Left colon (tissue), 2 donors: ENCODE data around the gene TSSK1B. TPM values are rescaled to one million over a fixed set of nuclear protein-coding genes. Genes with fewer than 3 reads are reported as not detected.
"Not testable (repeated sequence)": the region's sequence is repeated elsewhere in the genome, so short reads cannot be mapped to it uniquely, and the experiment has no call there.

Experiments
- ATAC-seq: fragments of 200-7000 bp; cut with Tn5 transposase; one replicate; pipeline ENCODE4 v1.9.1; 2020; ENCODE audit warnings: mild to moderate bottlenecking, moderate library complexity
- DNase-seq, 2 donors: peaks; one replicate each; pipeline ENCODE4 v3.0.0-alpha.2; 2020
- intact Hi-C, 2 donors: fragments of 100-400 bp; cut with DNase I in 1 of 2; cut with micrococcal nuclease in 1 of 2; formaldehyde crosslinking; loops; one replicate each; pipeline versions ENCODE4 v1.11.2 to v1.14.0; 2022; cut with DNase I, micrococcal nuclease
- total RNA-seq, 2 donors: library from RNA; stranded (reverse); fragmentation: NEBNext Ultra II Directional; extraction: Animal tissue kit (Norgen Biotek cat#: 25700); gene quantifications; one replicate each; pipeline ENCODE4 v1.2.1, GENCODE V29; 2021
- donor health status: DM: no; HTN: no; CAD: no.
- donor health status: DM: yes; HTN: yes; CAD: no.

The TSSK1B gene
- total RNA-seq, 2 donors from 2014 or later = not detected

GRCh38 chr5:113421693-113422092, 13.1 kb downstream of the TSSK1B start:
- intact Hi-C loops = no loop called here
- no peak for DNase-seq
- no peak for ATAC-seq

GRCh38 chr5:113405530-113405929, 29.3 kb downstream of the TSSK1B start:
- intact Hi-C loops = no loop called here
- no peak for DNase-seq
- ATAC-seq = no peak

GRCh38 chr5:113404269-113404668, 30.5 kb downstream of the TSSK1B start:
- ATAC-seq (no peak), DNase-seq (no peak)
- intact Hi-C loops = no loop called here

GRCh38 chr5:113397986-113398385, 36.8 kb downstream of the TSSK1B start:
- intact Hi-C loops, DNase-seq, ATAC-seq: not testable (repeated sequence)

- intact Hi-C loops = no loop called here
Measured at GRCh38 chr5:113397046-113397445, 37.7 kb downstream of the TSSK1B start.

GRCh38 chr5:113394658-113395057, 40.1 kb downstream of the TSSK1B start:
- DNase-seq = no peak
- intact Hi-C loops = no loop called here
- ATAC-seq = no peak

More at GRCh38 chr5:113397046-113397445, 37.7 kb downstream of the TSSK1B start:
- ATAC-seq (no peak), DNase-seq (no peak)

GRCh38 chr5:113390224-113390623, 44.6 kb downstream of the TSSK1B start:
- DNase-seq = no peak
- ATAC-seq = no peak
- intact Hi-C loops = no loop called here

- ATAC-seq (no peak), DNase-seq (no peak)
- intact Hi-C loops = no loop called here
Measured at GRCh38 chr5:113389116-113389515, 45.7 kb downstream of the TSSK1B start.

- DNase-seq (no peak), ATAC-seq (no peak)
- intact Hi-C loops = no loop called here
Measured at GRCh38 chr5:113387844-113388243, 46.9 kb downstream of the TSSK1B start.

GRCh38 chr5:113384782-113385285, 50.0 kb downstream of the TSSK1B start:
- peak; percentile 58 for ATAC-seq
- intact Hi-C loops = no loop called here
- no peak for DNase-seq

GRCh38 chr5:113382731-113383130, 52.1 kb downstream of the TSSK1B start:
- intact Hi-C loops = no loop called here
- ATAC-seq (no peak), DNase-seq (no peak)

Other genes starting within 250 kb of the TSSK1B start
- gene MCC, start 53.5 kb upstream of the TSSK1B start, total RNA-seq = 1 to 10 TPM; 1.9 to 4.3 TPM
- 10 to 100 TPM; 22.3 to 23.2 TPM for gene YTHDC2, start 78.7 kb upstream of the TSSK1B start, total RNA-seq